Activated CD4-positive, alpha-beta memory T cell treated with anti-CD3 and anti-CD28 coated beads for 36 hours (primary cell): Measurements from ENCODE around the gene REPIN1. TPM values are rescaled to one million over a fixed set of nuclear protein-coding genes. Genes with fewer than 3 reads are reported as not detected.

Experiments
- CTCF ChIA-PET: fragments of 350-600 bp; sonication (Branson Sonifier 250); formaldehyde crosslinking; loops from one replicate; lab custom pipeline; 2021; ENCODE audit warnings: antibody characterized with exemption, inconsistent platforms; lab: Charles Lee
- POLR2A ChIA-PET: fragments of 350-600 bp; sonication (Branson Sonifier 250); formaldehyde crosslinking; loops from one replicate; lab custom pipeline; 2021; ENCODE audit warnings: antibody characterized with exemption; lab: Charles Lee
- DNase-seq: peaks from one replicate; pipeline ENCODE4 v3.0.0-alpha.2; 2020
- H3K27ac Mint-ChIP-seq: one replicate; pipeline ENCODE4 v1.8.0; 2021; ENCODE audit warnings: mixed read lengths
- H3K27me3 Mint-ChIP-seq: one replicate; pipeline ENCODE4 v1.8.0; 2021; ENCODE audit warnings: mixed read lengths
- H3K36me3 Mint-ChIP-seq: one replicate; pipeline ENCODE4 v1.8.0; 2021; ENCODE audit warnings: mixed read lengths
- H3K4me1 Mint-ChIP-seq: one replicate; pipeline ENCODE4 v1.8.0; 2021; ENCODE audit warnings: low read depth, mixed read lengths
- H3K4me3 Mint-ChIP-seq: one replicate; pipeline ENCODE4 v1.8.0; 2021; ENCODE audit warnings: mild to moderate bottlenecking, mixed read lengths
- H3K9me3 Mint-ChIP-seq: one replicate; pipeline ENCODE4 v1.8.0; 2021; ENCODE audit warnings: mixed read lengths
- intact Hi-C: fragments of 100-400 bp; cut with micrococcal nuclease; formaldehyde crosslinking; loops from one replicate; pipeline ENCODE4 v1.15.1; 2023
- total RNA-seq, 2 experiments: library from RNA; stranded (reverse); gene quantifications; one replicate each; pipeline ENCODE4 v1.2.3, GENCODE V29; 2021

The REPIN1 gene
- total RNA-seq, 2 experiments from 2014 or later = 52.3 to 56.9 TPM

GRCh38 chr7:150363370-150363769 lies 5.3 kb upstream of the REPIN1 start:
- ChIA-PET POLR2A (no interaction called here), CTCF (no interaction called here)
- Mint-ChIP-seq H3K27me3 (no peaks in the 10 kb centered on the region), H3K4me1 (peaks cover 22% of the 10 kb centered on the region), H3K4me3 (no peak overlapping the region), H3K36me3 (no peaks in the 10 kb centered on the region), H3K27ac (no peak overlapping the region), H3K9me3 (no peaks in the 10 kb centered on the region)
- no peak for DNase-seq
- intact Hi-C loops = no loop called here

- ChIA-PET POLR2A (no interaction called here), CTCF (no interaction called here)
- H3K4me1 Mint-ChIP-seq = peaks cover 17% of the 10 kb centered on the region
- DNase-seq = no peak
- intact Hi-C loops = no loop called here
- no peaks in the 10 kb centered on the region for H3K27me3 Mint-ChIP-seq
- no peaks in the 10 kb centered on the region for H3K9me3 Mint-ChIP-seq
- peaks cover under 1% of the 10 kb centered on the region for H3K36me3 Mint-ChIP-seq
- H3K4me3 Mint-ChIP-seq = no peak overlapping the region
- no peak overlapping the region for H3K27ac Mint-ChIP-seq
These were observed 4.8 kb upstream of the REPIN1 start for GRCh38 chr7:150363872-150364271.

- POLR2A ChIA-PET = no interaction called here
- Mint-ChIP-seq H3K4me1 (peaks cover 22% of the 10 kb centered on the region), H3K9me3 (no peaks in the 10 kb centered on the region), H3K36me3 (peaks cover 4% of the 10 kb centered on the region), H3K27me3 (no peaks in the 10 kb centered on the region), H3K27ac (no peak overlapping the region), H3K4me3 (no peak overlapping the region)
- CTCF ChIA-PET = interaction anchor here (0.6 to 1.4 kb wide), 4 partner anchors 10 to 414 kb away, joined by 3 to 7 read pairs (median 4); no protein-coding TSS in a partner anchor
- DNase-seq = no peak
- intact Hi-C loops = no loop called here
These were observed 3.4 kb upstream of the REPIN1 start for GRCh38 chr7:150365194-150365593.

GRCh38 chr7:150365673-150366398 lies 2.8 kb upstream of the REPIN1 start:
- no peaks in the 10 kb centered on the region for H3K27me3 Mint-ChIP-seq
- ChIA-PET POLR2A (interaction anchor here (5.2 kb wide), 1 partner anchor 12 kb away, joined by 28 read pairs; the partner anchor contains the start of gene ZNF775), CTCF (interaction anchor here (0.6 to 1.4 kb wide), 4 partner anchors 10 to 413 kb away, joined by 3 to 7 read pairs (median 4); no protein-coding TSS in a partner anchor)
- H3K9me3 Mint-ChIP-seq = no peaks in the 10 kb centered on the region
- H3K36me3 Mint-ChIP-seq = peaks cover 4% of the 10 kb centered on the region
- intact Hi-C loops = no loop called here
- no peak overlapping the region for H3K4me3 Mint-ChIP-seq
- H3K27ac Mint-ChIP-seq = no peak overlapping the region
- H3K4me1 Mint-ChIP-seq = peaks cover 29% of the 10 kb centered on the region
- no peak for DNase-seq

- ChIA-PET CTCF (interaction anchor here (1.0 to 2.2 kb wide), 4 partner anchors 10 to 388 kb away, joined by 3 to 11 read pairs (median 4); a partner anchor contains a TSS), POLR2A (interaction anchor here (1.0 to 5.2 kb wide), 5 partner anchors 10 to 71 kb away, joined by 3 to 28 read pairs (median 4); partner anchors contain the start of genes ACTR3C, LRRC61 and ZNF775)
- peak overlapping the region; percentile 80 for H3K4me3 Mint-ChIP-seq
- peak overlapping the region; percentile 88 for H3K27ac Mint-ChIP-seq
- intact Hi-C loops = loop anchor here (1.0 to 2.0 kb wide), 3 partner anchors 12 to 45 kb away; partner anchors contain the start of genes ACTR3C, LRRC61 and ZNF775
- peaks cover 6% of the 10 kb centered on the region for H3K36me3 Mint-ChIP-seq
- peaks cover 30% of the 10 kb centered on the region for H3K4me1 Mint-ChIP-seq
- H3K27me3 Mint-ChIP-seq = no peaks in the 10 kb centered on the region
- no peaks in the 10 kb centered on the region for H3K9me3 Mint-ChIP-seq
- DNase-seq = no peak
These were observed 936 bp upstream of the REPIN1 start for GRCh38 chr7:150367677-150368095.

- peaks cover 28% of the 10 kb centered on the region for H3K4me1 Mint-ChIP-seq
- intact Hi-C loops = loop anchor here (1.0 to 2.0 kb wide), 4 partner anchors 10 to 46 kb away; partner anchors contain the start of genes ACTR3C, LRRC61 and ZNF775
- ChIA-PET CTCF (interaction anchor here (0.7 to 2.7 kb wide), 5 partner anchors 10 to 37 kb away, joined by 3 to 11 read pairs (median 3); partner anchors contain the start of gene ZNF775), POLR2A (interaction anchor here (0.6 to 5.2 kb wide), 13 partner anchors 9 to 149 kb away, joined by 3 to 28 read pairs (median 4); partner anchors contain the start of genes ACTR3C, GIMAP8, LRRC61 and ZNF775)
- H3K4me3 Mint-ChIP-seq = peak overlapping the region; percentile 95
- peak overlapping the region; percentile 95 for H3K27ac Mint-ChIP-seq
- H3K36me3 Mint-ChIP-seq = peaks cover 18% of the 10 kb centered on the region
- H3K27me3 Mint-ChIP-seq = no peaks in the 10 kb centered on the region
- peak; percentile 59 for DNase-seq
- H3K9me3 Mint-ChIP-seq = no peaks in the 10 kb centered on the region
These were observed 494 bp downstream of the REPIN1 start for GRCh38 chr7:150368884-150369747.

GRCh38 chr7:150369748-150370501 lies 1.3 kb downstream of the REPIN1 start:
- Mint-ChIP-seq H3K27ac (peak overlapping the region; percentile 95), H3K9me3 (no peaks in the 10 kb centered on the region), H3K27me3 (no peaks in the 10 kb centered on the region), H3K4me1 (peaks cover 25% of the 10 kb centered on the region), H3K36me3 (peaks cover 21% of the 10 kb centered on the region), H3K4me3 (peak overlapping the region; percentile 95)
- CTCF ChIA-PET = interaction anchor here (0.7 to 2.7 kb wide), 3 partner anchors 9 to 34 kb away, joined by 3 to 11 read pairs (median 3); partner anchors contain the start of gene ZNF775
- POLR2A ChIA-PET = interaction anchor here (0.6 to 5.2 kb wide), 8 partner anchors 8 to 149 kb away, joined by 3 to 28 read pairs (median 4); partner anchors contain the start of genes GIMAP8 and ZNF775
- intact Hi-C loops = loop anchor here (1.0 to 2.0 kb wide), 3 partner anchors 13 to 47 kb away; partner anchors contain the start of genes ACTR3C and LRRC61
- DNase-seq = no peak

- H3K27ac Mint-ChIP-seq = no peak overlapping the region
- peak overlapping the region; percentile 95 for H3K4me3 Mint-ChIP-seq
- peaks cover 28% of the 10 kb centered on the region for H3K4me1 Mint-ChIP-seq
- intact Hi-C loops = no loop called here
- DNase-seq = peak; percentile 5
- H3K36me3 Mint-ChIP-seq = peaks cover 21% of the 10 kb centered on the region
- no peaks in the 10 kb centered on the region for H3K27me3 Mint-ChIP-seq
- H3K9me3 Mint-ChIP-seq = no peaks in the 10 kb centered on the region
- ChIA-PET POLR2A (interaction anchor here (1.0 to 5.2 kb wide), 4 partner anchors 7 to 80 kb away, joined by 3 to 28 read pairs (median 4); partner anchors contain the start of genes GIMAP8 and ZNF775), CTCF (interaction anchor here (0.6 to 2.7 kb wide), 3 partner anchors 15 to 159 kb away, joined by 3 to 11 read pairs (median 3); no protein-coding TSS in a partner anchor)
These were observed 2.0 kb downstream of the REPIN1 start for GRCh38 chr7:150370612-150371071.

- intact Hi-C loops = no loop called here
- Mint-ChIP-seq H3K4me1 (peaks cover 35% of the 10 kb centered on the region), H3K4me3 (no peak overlapping the region), H3K27me3 (no peaks in the 10 kb centered on the region), H3K9me3 (no peaks in the 10 kb centered on the region), H3K27ac (no peak overlapping the region), H3K36me3 (peaks cover 21% of the 10 kb centered on the region)
- ChIA-PET CTCF (interaction anchor here (0.6 to 2.7 kb wide), 2 partner anchors 15 to 159 kb away, joined by 3 to 11 read pairs; no protein-coding TSS in a partner anchor), POLR2A (interaction anchor here (1.5 kb wide), 1 partner anchor 46 kb away, joined by 5 read pairs; no protein-coding TSS in a partner anchor)
- peak; percentile 8 for DNase-seq
These were observed 2.7 kb downstream of the REPIN1 start for GRCh38 chr7:150371131-150371995.

GRCh38 chr7:150371996-150372270 lies 3.3 kb downstream of the REPIN1 start:
- Mint-ChIP-seq H3K4me1 (peaks cover 40% of the 10 kb centered on the region), H3K27me3 (no peaks in the 10 kb centered on the region), H3K4me3 (no peak overlapping the region), H3K27ac (no peak overlapping the region), H3K36me3 (peaks cover 21% of the 10 kb centered on the region), H3K9me3 (no peaks in the 10 kb centered on the region)
- ChIA-PET POLR2A (no interaction called here), CTCF (interaction anchor here (2.7 kb wide), 1 partner anchor 16 kb away, joined by 11 read pairs; no protein-coding TSS in a partner anchor)
- intact Hi-C loops = no loop called here
- no peak for DNase-seq
